Left lobe of liver (tissue), 2 donors: ENCODE data around the gene MSTO1. TPM values are rescaled to one million over a fixed set of nuclear protein-coding genes. Genes with fewer than 3 reads are reported as not detected.
"Not testable (repeated sequence)": the region's sequence is repeated elsewhere in the genome, so short reads cannot be mapped to it uniquely, and the experiment has no call there.

Experiments used
- ATAC-seq: fragments of 200-7000 bp; cut with Tn5 transposase; one replicate; pipeline ENCODE4 v1.9.1; 2020; ENCODE audit warnings: mild to moderate bottlenecking, moderate library complexity
- DNase-seq: peaks from one replicate; pipeline ENCODE4 v3.0.0-alpha.2; 2020; ENCODE audit warnings: low spot score
- total RNA-seq: library from RNA; stranded (reverse); gene quantifications from one replicate; pipeline ENCODE4 v1.2.1, GENCODE V29; 2021
- donor health status: DM: no; HTN: no; CAD: no; lungs with moderate emphysema.
- donor health status: DM: no; HTN: yes; CAD: no.

Gene MSTO1
- 23.7 TPM for total RNA-seq

DNA sequence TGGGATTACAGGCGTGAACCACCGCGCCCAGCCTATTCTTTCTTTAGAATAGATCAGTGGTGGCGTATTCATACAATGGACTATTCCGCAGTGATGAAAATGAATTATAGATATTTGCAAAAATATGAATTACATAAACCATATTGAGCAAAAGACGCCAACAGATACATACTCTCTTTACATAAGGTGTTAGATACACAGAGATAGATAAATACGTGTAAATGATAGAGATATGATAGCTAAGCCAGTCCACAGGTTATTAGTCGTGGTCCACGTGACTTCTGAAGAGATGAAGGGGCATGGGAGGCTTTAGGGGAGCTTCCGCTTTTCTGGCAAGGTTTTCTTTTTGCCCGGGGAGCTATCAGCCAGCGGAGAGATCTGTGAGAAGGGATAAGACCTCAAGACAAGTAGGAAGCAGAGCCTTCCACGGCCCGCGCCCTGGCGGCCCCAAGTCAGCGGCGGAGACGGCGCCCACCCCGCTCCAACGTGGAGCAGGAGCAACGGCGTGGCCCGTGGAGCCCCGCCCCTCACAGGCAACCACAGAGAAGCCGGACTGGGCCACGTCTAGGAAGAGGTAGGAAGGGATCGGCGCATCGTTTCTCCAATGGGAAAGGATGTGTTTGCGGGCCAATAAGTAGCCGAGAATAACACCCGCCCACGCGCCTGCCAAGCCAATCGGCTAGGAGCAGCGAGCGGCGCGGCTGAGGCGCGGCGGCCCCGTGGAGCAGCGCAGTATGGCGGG, at the start of gene MSTO1:
TSS of gene MSTO1 (plus strand) at position 704 of the 742 bp plus-strand sequence. CDS start at position 735, 31 bp downstream.
- peak; percentile 97 for ATAC-seq
- DNase-seq = peak; percentile 96

DNA sequence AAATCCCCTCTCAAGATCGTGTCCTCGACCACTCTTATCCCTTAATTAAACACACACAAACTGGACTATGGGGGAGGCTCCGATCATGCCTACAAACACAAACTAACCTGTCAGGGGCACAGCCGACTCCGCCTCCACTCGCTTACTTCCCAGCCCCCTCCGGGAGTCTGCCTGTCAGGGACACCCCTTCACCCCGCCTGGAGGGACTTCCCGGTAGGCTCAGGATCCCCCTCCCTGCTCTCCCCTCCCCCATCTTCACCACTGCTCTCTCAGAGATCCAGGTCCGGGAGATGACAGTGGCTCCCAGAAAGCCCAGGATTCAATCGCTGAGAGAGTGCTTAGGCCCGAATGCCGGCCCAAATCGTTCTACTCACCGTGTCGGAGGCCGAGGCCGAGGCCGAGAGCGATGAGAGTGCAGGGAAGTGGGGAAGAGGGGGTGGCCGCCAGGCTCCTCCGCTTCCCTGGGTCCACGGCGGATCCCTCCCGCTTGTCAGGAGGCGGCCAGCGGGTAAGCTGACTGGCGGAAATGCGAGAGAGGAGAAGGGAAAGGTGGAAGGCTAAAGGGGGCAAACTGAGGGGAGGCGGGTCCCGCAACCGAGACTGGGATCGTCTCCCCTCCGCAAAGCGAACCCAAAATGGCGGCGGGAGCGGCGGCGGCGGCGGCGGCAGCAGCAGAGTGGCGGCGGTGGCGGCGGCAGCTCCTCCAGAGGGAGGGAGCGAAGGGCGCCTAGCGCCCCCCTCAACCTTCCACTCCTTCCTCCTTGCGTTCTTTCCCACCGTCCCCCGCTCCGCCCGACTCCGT, 48.0 kb upstream of the MSTO1 start:
- not testable (repeated sequence) for DNase-seq
- peak; percentile 44 for ATAC-seq

DNA sequence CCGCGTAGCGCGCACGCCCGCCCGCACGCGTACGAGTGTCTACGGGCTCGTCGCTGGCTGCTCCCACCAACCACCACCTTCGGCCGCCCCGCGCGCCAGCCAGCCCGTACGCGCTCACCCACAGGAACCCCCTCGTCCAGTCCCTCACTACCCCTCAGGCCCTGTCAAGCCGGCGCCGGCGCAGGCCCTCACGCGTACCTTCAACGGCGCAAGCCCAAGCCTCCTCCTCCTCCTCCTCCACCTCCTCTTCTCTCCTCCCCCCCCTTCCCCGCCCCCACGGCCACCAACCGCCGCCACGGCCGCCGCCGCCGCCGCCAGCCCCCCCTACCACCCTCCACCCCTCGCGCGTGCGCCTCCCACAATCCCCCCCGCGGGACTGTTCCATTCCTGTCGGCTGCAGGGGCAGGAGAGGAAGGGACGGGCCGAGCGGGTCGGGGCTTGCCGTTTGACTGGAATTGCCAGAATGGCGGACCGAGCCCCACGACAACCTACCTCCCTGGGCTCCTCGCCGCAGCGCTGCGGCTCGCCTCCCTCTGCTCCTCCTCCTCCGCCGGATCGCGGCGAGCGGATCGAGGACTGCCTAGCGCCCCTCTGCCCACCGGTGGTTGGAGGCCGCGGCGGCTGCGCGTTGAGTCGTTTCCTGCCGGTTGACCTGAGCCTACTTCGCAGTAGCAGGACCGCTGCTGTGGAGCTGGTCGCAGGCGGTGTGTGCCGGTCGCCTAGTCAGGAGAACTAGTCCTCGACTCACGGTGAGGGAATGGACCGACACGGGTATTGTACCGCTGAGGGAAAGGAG, 47.2 kb upstream of the MSTO1 start, which contains the start of gene ASH1L:
TSS of gene ASH1L (minus strand) at position 223 of the 796 bp plus-strand sequence. CDS start 41,284 bp downstream, outside the sequence.
- ATAC-seq (peak; percentile 88), DNase-seq (peak; percentile 94)

DNA sequence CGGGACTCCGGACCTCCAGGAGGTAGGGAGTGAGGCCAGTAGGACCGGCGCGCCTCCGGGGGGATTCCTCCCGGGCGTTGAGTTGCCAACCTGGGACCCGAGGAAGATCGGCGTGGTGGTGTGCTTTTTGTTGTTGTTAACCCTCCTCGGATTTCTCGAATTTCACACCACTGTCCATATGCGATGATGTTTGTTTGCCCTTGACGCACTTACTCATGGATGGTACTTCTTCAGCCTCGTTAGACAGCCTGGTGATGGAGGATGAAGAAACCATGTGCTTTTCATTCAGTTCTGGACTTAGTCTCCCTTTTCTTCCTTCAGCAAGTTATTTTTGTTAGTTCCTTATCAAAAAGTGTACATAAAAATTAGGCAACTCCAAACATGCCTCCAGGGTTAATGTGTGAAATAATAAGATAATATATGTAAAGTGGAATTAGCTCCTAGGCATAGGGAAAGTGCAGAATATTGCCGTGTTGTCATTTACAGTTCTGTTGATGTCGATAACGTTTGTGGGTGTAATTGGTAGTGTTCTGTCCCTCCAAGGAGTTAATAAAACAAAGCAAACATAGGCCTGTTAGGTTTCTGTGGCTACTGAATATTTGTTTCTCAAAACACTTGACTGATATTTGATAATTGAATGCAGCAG, 46.5 kb upstream of the MSTO1 start:
- not testable (repeated sequence) for ATAC-seq, DNase-seq

DNA sequence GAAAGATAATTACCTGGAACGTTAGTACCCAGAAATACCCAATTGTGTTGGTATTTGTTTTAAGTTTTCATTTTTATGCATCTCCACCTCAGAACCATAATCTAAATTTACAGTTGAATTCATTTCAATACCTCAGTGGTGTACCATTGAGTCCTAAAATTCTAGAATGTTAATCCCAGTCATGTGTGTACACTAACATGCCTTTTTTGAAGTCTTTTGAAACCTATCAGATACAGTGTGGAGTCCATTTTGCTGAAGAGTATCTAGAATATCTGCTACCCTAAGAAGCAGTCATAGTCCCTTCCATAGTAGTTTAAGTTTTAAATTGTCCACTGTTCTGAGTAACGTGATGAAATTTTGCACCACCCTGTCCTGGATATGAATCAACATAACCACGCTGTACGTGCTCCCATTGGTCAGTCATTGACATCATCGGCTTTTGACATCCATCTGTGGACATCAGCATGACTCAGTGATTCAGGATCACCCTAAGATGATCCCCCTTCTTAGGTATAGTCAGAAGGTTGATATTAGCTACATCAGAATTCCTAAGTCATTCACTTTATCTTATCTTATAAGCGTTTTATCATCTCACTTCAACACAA, 39.9 kb upstream of the MSTO1 start:
- no peak for ATAC-seq
- no peak for DNase-seq

DNA sequence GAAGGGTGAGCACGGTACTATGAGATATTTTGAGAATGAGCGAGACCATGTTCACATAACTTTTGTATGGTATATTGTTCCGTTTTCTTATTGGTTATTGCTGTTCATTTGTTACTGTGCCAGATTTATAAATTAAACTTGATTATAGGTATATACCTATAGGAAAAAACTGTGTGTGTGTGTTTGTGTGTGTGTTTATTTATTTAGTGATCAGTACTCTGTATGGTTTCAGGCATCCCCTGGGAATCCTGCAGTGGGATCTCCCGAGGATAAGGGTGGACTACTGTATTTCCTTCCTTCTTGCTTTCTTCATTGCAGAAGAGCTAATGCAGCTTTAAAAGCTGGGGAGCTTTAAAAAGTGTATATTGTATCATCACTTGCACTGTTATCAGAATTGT, 39.4 kb upstream of the MSTO1 start:
- no peak for DNase-seq
- ATAC-seq = no peak

DNA sequence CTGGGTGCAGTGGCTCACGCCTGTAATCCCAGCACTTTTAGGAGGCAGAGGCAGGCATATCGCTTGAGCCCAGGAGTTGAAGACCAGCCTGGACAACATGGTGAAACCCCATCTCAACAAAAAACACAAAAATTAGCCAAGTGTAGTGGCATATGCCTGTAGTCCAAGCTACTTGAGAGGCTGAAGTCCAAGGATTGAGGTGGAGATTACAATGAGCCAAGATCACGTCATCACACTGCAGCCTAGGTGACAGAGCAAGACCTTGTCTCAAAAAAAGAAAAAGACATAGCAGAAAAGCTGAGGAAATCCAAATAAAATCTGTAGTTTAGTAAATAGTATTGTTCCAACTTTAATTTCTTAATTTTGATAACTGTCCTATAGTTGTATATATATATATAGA, 35.9 kb upstream of the MSTO1 start:
- DNase-seq = no peak
- peak; percentile 60 for ATAC-seq

DNA sequence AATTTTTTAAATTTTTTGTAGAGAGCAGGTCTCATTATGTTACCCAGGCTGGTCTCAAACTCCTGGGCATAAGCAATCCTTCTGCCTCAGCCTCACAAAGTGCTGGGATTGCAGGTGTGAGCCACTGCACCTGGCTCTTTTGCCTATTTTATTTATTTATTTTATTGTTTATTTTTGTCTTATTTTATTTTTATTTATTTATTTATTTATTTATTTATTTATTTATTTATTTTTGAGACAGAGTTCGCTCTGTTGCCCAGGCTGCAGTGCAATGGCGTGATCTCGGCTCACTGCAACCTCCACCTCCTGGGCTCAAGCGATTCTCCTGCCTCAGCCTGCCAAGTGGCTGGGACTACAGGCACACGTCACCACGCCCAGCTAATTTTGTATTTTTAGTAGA, 34.4 kb upstream of the MSTO1 start:
- not testable (repeated sequence) for ATAC-seq

DNA sequence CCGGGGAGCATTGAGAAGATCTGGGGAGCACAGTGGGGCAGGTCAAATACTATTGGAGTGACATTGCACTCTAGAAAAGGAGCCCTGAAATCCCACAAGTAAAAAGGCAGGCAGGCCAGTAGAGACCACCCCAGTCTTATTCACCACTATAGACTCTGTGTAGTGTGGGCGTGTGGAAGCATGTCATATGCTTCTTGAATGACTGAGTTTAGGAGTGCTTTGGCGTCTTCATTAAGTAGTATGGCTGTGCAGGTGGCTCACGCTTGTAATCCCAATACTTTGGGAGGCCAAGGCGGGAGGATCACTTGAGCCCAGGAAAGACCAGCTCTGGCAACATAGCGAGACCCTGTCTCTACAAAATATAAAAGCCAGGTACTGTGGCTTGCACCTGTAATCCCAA, 26.2 kb upstream of the MSTO1 start:
- DNase-seq, ATAC-seq: not testable (repeated sequence)

More for the DNA sequence above, 34.4 kb upstream of the MSTO1 start:
- not testable (repeated sequence) for DNase-seq

DNA sequence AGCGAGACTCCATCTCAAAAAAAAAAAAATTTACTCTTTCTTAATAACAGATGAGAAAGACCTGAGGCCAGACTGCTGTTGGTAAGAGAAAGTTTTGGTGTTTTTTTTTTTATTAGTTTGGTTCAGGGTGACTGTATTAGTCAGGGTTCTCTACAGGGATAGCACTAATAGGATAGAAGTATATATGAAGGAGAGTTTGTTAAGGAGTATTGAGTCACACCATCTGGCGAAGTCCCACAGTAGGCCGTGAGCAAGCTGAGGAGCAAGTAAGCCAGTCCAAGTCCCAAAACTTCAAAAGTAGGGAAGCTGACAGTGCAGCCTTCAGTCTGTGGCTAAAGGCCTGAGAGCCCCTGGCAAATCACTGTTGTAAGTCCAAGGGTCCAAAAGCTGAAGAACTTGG, 20.7 kb upstream of the MSTO1 start:
- not testable (repeated sequence) for ATAC-seq

DNA sequence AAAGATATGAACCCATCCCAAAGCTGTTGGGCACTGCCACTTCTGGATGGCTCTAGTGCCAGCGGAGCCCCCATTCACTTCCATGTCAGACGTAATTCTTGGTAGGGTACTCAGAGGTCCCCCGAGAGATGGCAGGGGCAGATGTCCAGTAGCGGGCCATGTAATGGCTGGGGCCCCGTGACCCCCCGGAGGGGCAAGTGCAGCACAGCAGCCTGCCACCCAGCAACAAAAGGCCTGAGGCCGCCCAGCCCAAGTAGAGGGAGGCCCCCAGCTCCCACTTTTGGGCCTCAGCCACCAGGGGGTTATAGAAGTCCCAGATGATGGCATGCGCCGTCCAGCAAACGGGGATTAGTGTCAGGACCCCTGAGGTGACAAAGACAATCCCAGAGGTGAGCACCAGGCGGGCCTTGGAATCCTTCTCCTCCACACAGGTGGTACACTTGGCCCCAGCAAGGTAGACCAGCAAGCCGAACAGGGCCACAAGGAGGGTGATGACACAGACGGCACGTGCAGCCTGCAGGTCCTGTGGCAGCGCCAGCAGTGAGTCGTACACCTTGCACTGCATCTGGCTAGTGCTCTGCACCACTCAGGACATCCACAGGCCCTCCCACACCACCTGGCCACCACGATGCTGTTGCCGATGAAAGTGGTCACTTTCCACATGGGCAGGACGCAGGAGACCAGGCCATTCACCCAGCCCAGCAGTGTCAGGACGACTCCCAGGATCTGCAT, 19.3 kb upstream of the MSTO1 start:
- ATAC-seq, DNase-seq: not testable (repeated sequence)

More for the DNA sequence above, 20.7 kb upstream of the MSTO1 start:
- not testable (repeated sequence) for DNase-seq

DNA sequence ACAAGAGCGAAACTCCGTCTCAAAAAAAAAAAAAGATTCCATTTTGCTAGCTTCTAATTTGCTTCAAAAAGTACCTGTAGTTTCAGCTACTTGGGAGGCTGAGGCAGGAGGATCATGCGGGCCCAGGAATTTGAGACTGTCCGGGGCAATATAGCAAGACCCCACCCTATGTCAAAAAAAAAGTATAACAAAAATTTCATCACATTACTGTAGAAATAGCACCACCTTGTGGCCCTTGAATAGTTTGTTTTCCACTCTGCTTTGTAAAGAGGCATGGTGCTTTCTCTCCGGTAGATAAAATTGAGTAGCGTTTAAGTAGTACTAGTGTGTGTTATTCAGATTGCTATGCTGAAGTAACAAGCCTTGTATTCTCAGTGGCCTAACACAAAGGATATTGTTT, 18.2 kb upstream of the MSTO1 start:
- ATAC-seq (peak; percentile 91), DNase-seq (no peak)

DNA sequence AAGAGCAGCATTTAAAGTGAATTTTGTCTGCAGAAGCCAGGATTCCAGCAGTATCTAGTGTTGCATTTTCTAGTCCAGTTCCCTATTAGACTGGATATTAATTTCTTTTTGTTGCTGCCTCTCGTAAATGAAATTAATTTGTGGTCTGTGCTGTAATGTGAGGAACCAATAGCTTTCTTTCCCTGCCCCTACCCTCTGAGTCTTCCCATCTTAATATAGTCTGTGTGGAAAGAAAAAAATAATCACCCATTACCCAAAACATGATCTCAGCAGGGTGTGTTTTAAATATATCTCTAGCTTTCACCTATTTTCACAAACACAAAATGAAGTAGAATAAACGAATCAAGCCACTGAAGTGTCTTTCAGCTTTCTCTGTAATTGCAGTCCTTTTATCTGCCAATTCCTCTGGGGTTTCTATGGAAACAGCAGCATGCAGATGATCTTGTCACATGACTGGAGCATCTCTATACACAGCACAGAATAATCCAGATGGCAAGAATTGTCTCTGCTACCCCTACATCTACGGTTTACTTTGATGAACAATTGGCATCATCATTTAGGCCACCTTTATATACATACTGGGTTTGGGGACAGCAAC, 14.0 kb upstream of the MSTO1 start:
- not testable (repeated sequence) for DNase-seq, ATAC-seq

DNA sequence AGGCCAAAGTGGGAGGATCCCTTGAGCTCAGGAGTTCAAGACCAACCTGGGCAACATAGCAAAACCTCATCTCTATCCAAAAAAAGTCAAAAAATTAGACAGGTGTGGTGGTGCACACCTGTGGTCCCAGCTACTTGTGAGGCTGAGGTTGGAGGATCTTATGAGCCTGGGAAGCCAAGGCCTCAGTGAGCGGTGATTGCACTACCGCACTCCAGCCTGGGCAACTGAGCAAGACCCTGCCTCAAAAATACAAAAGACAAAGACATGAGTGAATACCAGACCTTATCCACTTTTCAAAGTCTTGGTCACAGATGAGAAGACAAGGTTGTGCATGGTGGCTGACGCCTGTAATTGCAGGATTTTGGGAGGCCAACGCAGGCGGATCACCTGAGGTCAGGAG, 13.2 kb upstream of the MSTO1 start:
- DNase-seq = no peak
- no peak for ATAC-seq

DNA sequence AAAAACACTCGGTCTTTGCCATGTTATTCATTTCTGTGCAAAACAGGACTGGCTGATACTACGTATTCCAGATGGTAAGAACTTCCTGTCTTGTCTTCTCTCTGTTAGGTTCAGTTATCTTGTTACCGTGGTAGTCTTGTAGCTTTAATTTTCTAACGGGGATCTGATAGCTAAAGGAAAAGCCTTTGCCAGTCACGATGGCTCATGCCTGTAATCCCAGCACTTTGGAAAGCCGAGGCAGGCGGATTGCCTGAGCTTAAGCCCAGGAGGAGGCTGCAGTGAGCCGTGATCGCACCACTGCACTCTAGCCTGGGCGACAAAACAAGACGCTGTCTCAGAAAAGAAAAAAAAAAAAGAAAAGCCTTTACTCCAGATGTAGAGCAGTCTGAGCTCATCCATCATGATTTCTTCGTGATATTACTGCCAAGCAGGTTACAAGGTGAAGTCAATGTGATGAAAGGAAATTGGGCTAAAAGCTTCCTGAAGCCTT, 11.1 kb upstream of the MSTO1 start:
- no peak for DNase-seq
- ATAC-seq = no peak

DNA sequence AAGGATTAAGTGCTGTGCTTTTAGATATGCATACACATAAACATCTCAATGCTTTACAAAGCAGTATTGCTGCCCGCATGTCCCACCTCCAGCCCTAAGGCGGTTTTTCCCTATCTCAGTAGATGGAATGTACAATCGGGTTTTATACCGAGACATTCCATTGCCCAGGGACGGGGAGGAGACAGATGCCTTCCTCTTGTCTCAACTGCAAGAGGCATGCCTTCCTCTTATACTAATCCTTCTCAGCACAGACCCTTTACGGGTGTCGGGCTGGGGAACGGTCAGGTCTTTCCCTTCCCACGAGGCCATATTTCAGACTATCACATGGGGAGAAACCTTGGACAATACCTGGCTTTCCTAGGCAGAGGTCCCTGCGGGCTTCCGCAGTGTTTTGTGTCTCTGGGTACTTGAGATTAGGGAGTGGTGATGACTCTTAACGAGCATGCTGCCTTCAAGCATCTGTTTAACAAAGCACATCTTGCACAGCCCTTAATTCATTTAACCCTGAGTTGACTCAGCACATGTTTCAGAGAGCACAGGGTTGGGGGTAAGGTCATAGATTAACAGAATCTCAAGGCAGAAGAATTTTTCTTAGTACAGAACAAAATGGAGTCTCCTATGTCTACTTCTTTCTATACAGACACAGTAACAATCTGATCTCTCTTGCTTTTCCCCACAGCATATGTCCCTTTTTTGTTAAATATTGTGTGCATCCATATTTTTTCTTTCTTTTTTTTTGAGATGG, 10.0 kb upstream of the MSTO1 start:
- ATAC-seq, DNase-seq: not testable (repeated sequence)

DNA sequence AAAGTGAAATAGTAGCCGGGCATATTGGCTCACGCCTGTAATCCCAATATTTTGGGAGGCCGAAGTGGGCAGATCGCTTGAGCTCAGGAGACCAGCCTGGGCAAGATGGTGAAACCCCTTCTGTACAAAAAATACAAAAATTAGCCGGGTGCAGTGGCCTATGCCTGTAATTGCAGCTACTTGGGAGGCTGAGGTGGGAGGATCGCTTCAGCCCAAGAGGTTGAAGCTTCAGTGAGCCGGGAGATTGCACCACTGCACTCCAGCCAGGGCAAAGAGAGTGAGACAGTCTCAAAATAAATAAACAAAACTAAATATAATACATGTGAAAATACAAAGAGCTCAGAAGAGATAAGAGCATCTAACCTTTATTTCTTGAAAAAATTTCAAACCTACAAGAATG, 2.3 kb upstream of the MSTO1 start:
- no peak for ATAC-seq
- DNase-seq = no peak

DNA sequence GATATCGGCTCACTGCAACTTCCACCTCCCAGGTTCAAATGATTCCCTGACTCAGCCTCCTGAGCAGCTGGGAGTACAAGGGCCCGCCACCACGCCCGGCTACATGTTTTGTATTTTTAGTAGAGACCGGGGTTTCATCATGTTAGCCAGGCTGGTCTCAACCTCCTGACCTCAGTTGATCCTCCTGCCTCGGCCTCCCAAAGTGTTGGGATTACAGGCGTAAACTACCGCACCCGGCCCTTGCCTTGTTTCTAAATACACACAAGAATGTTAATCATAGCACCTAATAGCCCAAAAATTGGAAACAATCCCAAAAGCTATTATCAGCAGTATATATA, 1.2 kb upstream of the MSTO1 start:
- no peak for DNase-seq

More for the DNA sequence above, 1.2 kb upstream of the MSTO1 start:
- no peak for ATAC-seq
